IPS DF 4.7 (cell line): ENCODE results near the gene RPL10.

Source experiments
- DNase-seq: peaks from one replicate; pipeline ENCODE4 v3.0.0-alpha.2; 2013; ENCODE audit warnings: low spot score; ENCODE audit errors: extremely low read depth

The RPL10 gene

GRCh38 chrX:154401045-154401799, 3.0 kb downstream of the RPL10 start:
- DNase-seq, result no peak

DNA sequence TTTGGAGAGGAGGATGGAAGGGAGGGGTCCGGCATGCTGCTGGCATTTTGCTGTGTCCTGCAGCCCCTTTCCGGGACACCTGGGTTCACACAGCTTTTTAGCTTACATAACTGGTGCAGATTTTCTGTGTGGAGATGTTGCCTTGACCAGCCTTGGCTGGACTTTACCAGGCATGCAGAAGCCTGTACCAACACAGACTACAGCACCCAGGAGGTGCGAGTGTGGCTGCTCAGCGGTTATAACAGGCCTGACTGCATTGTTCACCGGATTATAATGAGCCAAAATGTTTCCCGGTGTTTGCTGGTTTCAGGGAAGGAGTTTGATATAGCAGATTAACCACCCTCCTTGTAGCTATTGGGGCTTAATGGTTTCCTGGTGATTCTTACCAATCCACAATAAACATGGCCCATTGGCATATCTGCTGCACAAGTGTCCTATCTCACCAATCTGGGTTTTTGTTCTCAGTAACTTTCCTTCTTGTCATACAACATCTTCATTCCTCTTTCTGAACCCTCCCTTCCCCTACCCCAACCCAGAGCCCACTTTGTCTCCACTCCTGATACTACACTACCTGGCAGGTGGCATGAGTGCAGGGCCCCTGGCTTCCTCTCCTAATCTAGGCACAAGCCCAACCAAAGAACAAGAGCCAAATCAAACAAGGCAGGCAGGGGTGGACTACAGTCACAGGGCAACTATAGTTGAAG, 3.9 kb downstream of the RPL10 start:
- DNase-seq, result no peak

DNA sequence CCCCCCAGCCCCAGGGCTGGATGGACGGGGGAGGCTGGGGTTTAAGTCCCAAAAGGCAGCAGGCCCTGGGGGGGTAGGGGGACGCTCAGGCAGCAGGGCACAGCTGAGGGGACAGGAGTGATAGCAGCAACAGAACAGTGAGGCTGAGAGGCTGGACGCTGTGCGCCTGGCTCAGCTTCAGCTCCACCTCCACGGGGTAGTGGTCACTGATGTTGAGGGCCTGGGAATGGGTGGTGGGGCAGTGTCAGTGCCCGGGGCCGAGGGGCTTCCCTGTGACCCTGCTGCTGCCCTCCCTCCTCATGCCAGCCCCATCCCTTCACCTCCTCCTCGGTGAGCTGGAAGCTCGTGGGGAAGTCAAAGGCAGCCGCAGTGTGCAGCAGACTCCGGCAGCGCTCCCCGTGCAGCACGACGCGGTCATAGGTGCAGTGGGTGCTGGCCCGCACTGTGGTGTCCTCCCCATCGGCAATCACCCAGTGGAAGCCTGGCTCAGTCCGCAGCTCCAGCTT, 4.5 kb downstream of the RPL10 start:
- DNase-seq, result no peak

- DNase-seq, result no peak
Measured at GRCh38 chrX:154403192-154403591, 5.0 kb downstream of the RPL10 start.

GRCh38 chrX:154403858-154404257, 5.7 kb downstream of the RPL10 start:
- DNase-seq, result no peak

DNA sequence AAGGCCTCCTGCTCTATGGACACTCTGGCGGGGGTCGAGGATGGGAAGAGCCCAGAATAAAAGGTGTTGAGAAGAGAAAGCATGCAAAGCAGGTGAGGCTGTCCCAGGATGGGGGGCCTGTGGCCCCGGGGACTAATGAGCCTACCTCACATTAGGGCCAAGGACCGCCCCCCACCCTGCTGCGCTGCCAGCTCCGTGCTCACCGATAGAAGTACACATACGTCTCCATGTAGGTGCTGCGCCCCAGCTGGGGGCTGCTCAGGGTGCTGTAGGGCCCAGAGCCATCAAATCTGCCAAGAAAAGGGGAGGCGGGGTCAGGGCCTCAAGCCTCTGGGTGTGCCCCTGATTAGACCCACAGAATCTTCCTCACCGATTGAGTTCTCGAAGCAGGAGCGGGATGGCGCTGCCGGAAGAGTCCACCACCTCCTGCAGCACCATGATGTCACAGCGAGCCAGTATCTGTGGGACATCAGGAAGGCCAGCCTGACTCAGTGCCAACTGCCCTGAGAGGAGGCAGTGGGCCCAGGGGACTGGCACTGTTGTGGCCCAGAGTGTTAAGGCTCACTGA, 6.5 kb downstream of the RPL10 start:
- no peak for DNase-seq

DNA sequence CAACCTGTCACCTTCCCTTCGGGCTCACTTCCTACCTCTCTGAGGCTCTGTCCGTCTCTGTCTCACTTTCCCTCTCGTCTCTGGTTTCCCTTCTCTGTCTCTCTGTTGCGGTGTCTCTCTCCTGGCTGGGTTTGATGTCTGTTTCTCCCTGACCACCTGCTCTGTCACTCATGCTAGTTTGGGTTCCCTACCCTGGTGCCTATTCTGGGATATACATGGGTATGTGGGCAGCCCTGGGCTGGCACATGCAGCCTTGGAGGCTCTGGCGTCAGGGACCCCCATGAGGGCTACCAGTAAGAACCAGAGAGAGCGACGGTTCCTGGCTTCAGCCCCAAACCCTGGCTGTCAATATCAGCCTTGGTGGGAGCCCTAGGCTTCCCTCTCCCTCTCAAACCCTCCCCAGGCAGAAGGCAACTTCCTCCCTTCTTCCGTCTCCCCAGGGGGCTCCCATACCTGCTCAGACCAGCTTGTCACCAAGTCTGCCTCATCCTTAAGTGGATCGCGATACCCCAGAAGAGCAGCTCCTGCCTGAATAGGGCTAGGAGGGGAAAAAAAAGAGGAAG, 10.6 kb downstream of the RPL10 start:
- DNase-seq, result no peak

GRCh38 chrX:154409222-154409871, 11.2 kb downstream of the RPL10 start, which contains the start of gene DNASE1L1:
TSS of gene DNASE1L1 (minus strand) at chrX:154409254. CDS start at chrX:154405568, 3,686 bp downstream.
- DNase-seq, result no peak

GRCh38 chrX:154411981-154412340, 13.8 kb downstream of the RPL10 start:
- DNase-seq, result no peak

DNA sequence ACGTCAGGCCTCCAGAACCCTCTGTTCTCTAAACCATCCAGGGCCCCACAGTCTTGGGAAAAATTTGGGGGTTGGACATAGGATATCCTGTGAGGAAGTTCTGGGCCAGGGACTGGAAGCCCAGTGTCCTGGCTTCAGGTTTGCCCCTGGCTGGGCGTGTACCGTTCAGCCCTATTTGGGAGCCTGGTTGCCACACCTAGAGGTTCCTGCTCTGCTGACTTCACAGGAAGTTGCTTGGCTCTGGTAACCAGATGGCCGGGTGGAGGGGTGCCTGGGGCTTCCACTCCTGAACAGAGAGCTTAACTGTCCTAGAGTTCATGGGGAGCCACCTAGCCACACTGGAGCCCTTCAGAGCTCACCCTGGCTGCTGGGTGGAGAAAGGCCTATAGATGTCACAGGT, 14.3 kb downstream of the RPL10 start:
- no peak for DNase-seq

DNA sequence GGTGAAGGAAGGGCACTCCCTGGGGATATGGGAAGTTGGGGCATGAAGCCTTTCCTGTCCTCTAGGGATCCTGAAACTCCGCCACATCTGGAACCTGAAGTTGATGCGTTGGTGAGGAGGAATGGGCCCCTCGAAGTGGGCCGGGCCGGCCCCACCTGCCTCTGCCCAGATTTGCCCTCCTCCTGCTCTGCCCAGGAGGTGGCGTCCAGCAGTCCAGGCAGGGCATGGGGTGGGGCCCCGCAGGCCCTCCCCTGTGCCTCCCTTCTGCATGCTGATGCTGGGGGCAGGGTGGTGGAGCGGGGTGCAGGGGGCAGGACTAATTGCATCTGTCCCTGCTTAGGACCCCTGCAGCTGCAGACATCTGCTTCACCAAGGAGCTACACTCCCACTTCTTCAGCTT, 15.0 kb downstream of the RPL10 start:
- no peak for DNase-seq

GRCh38 chrX:154417157-154417556, 19.0 kb downstream of the RPL10 start:
- DNase-seq, result no peak

DNA sequence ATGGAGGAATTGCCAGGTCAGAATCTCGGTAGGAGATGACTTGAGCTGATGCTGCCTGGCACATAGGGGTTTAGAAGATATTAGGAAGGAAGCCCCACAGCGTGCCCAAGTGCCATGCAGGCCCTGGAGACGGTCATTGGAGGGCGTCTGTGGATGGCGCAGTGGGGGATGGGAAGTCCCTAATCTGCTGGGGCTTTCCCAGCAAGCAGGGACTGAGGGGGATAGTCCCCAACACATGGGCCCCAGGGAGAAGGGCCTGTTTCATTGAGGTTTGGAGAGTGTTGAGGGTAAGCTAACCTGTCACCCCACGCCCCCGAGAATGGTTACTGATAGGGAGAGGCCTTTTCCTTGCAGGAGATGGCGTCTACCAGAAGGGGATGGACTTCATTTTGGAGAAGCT, 21.0 kb downstream of the RPL10 start:
- DNase-seq, result no peak

DNA sequence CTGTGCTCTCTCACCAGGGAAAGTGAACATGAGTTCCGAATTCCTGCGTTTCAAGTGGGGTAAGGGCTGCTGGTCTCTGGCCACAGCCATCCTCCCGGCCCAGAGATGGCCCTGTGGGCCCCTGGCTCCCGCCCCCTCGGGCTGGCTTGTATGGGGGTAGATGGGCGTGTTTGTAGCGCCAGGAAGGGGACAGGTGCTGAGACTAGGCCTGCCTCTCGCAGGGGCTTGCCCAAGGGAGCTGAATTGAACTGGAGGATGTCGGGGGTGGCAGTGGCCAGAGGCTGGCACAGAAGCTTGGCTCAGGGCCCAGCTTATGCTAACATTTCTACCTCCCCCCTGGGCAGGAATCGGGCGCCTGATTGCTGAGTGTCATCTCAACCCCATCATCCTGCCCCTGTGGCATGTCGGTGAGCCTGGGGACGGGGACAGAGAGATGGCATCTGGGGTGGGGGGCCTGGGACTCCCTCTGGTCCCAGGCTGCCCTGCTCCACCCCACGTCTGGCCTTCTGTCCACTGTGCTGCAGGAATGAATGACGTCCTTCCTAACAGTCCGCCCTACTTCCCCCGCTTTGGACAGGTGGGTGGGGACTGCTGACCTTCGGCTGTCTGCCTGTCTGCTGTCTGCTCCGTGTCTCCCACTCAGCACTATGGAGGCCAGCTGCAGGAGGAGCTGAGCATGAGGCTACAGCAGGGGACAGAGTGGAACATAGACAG, 21.7 kb downstream of the RPL10 start:
- no peak for DNase-seq

- DNase-seq, result no peak
Measured at GRCh38 chrX:154420402-154420756, 22.2 kb downstream of the RPL10 start.

DNA sequence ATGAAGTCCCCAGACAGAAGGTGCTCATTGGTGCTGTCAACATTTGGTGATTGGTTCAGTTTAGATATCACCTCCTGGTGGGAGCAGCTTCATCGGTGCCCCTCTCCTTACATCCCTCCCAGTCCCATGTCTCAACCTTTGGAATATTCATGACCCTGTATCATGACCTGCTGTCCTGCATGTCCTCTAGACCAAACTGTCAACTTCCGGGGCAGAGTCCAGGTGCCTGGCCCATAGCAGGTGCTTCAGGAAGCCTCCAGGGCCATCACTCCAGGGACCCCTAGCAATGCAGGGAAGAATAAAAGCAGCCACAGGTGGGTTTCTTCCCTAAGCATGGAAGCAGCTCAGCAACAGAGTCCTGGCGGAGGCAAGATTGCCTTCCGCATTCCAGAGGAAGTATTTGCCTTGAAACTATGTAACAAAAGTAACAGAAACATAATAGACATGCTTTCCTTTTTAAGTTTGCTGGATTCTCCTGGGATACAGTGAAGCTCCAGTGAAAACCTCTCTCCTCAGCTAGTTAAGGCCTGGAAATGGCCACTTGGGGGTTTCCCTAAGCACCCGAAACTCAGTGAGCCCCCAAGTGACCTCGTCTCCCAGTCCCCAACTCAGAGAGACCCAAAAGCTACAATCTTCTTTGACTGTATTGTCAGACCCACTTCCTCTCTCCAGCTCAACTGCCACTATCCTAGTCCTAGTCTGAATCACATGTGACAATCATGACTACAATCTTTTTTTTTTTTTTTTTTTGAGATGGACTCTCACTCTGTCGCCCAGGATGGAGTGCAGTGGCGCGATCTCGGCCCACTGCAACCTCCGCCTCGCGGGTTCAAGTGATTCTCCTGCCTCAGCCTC, 29.0 kb downstream of the RPL10 start:
- no peak for DNase-seq

- DNase-seq, result no peak
Measured at GRCh38 chrX:154428176-154429171, 30.3 kb downstream of the RPL10 start, which contains the start of gene ATP6AP1. TSS of gene ATP6AP1 (plus strand) at chrX:154428677. CDS start at chrX:154428693, 16 bp downstream.

GRCh38 chrX:154429711-154430110, 31.5 kb downstream of the RPL10 start:
- DNase-seq, result no peak

GRCh38 chrX:154430479-154430878, 32.3 kb downstream of the RPL10 start:
- DNase-seq, result no peak
